T1000 (cell line): ENCODE data around the gene CES1.
"Not testable (repeated sequence)": the region's sequence is repeated elsewhere in the genome, so short reads cannot be mapped to it uniquely, and the experiment has no call there.

Source experiments
- DNase-seq: peaks from one replicate; lab custom pipeline; 2025; ENCODE audit warnings: mixed read lengths; lab: John Stamatoyannopoulos, UW

CES1 gene

DNA sequence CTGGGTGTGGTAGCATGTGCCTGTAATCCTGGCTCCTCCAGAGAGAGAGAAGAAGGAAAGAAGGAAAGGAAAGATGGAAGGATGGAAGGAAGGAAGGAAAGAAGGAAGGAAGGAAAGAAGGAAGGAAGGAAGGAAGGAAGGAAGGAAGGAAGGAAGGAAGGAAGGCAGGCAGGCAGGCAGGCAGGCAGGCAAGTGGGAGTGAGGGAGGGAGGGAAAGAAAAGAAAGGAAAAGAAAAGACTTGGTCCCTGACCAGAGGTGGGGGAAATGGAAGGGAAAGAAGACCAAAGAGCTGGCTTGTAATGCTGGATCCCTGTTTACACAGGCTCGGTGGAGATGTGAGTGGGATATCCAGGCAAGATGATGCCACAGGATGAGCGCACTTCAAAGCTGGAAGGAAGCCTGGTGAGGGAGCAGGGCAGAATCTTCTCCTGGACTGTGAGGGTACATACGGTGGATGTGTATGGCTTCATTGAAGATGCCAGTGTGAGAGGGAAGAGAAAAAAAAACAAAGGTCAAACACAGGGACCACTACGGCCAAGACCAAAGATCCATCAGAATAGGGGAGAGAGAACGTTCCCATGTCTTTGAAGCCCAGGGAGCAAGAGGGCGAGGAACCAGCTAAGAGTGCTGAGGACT, 2.1 kb downstream of the CES1 start:
- no peak for DNase-seq

DNA sequence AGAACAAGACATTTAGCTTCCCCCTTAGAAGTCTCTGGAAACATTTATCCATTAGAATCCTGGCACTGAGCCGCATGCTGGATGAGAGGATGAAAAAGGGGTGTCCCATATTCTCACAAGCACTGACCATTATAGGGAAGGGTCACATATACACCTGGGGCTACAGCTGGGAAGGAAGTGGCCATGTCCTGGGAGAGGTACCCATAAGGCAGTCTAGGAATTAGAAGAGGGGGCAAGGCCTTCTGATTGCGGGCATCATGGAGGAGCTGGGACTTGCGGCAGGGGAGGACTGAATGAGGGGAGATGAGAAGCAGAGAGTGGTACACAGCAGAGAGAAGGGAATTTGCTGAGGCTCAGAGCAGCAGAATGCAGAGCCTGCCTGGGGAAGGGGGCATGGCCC, 3.7 kb downstream of the CES1 start:
- DNase-seq, result not testable (repeated sequence)

GRCh38 chr16:55828680-55829079, 4.2 kb downstream of the CES1 start:
- DNase-seq, result no peak

GRCh38 chr16:55825115-55825728, 7.7 kb downstream of the CES1 start:
- no peak for DNase-seq

GRCh38 chr16:55824473-55825000, 8.4 kb downstream of the CES1 start:
- no peak for DNase-seq

- no peak for DNase-seq
Measured at GRCh38 chr16:55822280-55822810, 10.6 kb downstream of the CES1 start.

GRCh38 chr16:55821210-55821609, 11.7 kb downstream of the CES1 start:
- DNase-seq, result no peak

- DNase-seq, result no peak
Measured at GRCh38 chr16:55820615-55821014, 12.3 kb downstream of the CES1 start.

GRCh38 chr16:55817236-55817912, 15.5 kb downstream of the CES1 start:
- no peak for DNase-seq

- DNase-seq, result not testable (repeated sequence)
Measured at GRCh38 chr16:55816222-55816621, 16.7 kb downstream of the CES1 start.

GRCh38 chr16:55815320-55815719, 17.6 kb downstream of the CES1 start:
- DNase-seq, result no peak

DNA sequence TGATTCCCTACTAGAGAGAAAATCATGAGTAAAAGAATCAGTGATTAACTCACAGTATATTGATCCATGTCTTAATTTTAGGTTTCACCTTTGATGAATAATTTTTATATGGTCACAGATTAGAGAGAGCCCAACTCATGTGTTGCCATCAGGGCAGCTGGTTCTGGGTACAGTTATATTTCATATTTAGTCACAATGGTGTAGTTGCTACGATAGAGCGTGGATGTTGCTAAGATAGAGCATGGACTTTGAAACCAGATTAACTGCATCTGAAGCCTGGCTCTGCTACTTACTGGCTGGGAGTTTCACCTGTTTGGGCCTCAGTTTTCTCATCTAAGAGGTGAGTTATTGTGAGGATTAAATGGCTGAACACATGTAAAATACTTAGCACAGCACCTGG, 18.7 kb downstream of the CES1 start:
- not testable (repeated sequence) for DNase-seq

DNA sequence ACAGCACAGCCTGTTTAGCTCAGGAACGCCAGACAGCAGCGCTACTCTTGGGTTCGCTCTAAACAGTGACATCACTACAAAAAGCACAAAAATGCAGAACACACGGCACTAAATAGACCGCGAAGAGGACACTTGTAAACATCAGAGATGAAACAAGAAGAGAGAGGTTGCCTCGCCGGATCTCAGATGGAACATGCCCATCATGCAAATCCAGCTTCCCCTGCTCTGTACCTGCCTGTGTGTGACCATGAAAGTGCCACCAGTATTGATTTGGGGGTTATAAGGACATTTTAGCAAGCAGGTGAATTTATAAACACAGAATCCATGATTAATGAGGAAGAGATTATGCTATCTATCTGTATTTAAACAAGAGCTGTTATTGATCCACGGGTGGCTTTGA, 19.2 kb downstream of the CES1 start:
- DNase-seq, result not testable (repeated sequence)

DNA sequence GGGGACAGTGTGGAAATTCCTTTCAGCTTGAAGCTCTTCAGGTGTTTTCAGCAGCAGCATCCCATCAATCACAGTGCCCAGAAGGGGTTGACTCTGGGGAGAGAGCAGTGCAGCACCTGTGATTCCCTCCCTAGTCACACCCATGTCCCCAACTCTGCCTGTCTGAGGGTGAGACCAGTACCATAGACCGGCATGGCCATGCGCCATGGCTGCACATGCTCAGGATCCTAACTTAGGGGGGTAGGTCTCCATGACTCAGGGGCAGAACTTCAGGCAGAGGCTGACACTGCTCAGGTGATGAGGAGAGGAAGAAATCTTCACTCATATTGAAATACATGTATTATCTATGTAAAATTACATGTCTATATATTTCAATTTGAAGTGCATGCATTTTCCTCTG, 19.9 kb downstream of the CES1 start:
- no peak for DNase-seq

DNA sequence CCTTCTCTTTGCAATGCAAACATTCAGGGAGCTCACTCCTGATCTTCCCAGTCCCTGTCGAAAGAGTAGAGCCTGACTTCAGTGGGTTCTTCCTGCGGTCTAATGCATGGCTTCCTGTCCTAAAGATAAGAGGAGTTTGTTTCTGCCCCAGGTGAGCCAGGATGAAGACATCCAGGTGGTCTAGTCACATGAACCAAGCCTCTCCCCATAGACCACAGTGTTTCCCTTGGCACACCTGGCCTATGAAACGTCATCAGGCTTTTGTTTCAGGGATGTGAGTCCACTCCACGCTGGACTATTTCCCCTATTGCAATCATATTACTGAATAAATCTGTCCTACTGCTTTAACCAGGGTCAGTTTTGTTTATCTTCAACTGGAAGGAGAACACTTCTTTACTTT, 21.1 kb downstream of the CES1 start:
- DNase-seq, result no peak

GRCh38 chr16:55810451-55810961, 22.4 kb downstream of the CES1 start:
- no peak for DNase-seq

DNA sequence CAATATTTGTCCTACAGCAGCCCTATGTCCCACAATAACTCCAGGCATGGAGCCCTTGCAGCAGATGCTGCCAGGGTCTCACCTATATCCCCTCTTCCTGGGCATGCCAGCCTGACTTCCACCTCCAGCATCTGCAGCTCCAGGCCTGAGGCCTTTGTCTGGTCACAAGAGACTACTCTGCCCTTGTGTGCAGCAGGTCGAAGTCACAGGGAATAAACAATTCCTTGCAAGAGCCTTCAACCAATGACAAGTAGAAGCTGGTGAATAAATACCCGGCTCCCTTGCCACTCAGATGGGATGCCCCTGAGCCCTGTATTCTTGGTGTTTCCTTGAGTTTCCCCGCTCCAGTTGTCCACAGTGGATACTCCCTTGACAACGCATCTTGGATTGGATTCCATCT, 23.0 kb downstream of the CES1 start:
- DNase-seq, result no peak

DNA sequence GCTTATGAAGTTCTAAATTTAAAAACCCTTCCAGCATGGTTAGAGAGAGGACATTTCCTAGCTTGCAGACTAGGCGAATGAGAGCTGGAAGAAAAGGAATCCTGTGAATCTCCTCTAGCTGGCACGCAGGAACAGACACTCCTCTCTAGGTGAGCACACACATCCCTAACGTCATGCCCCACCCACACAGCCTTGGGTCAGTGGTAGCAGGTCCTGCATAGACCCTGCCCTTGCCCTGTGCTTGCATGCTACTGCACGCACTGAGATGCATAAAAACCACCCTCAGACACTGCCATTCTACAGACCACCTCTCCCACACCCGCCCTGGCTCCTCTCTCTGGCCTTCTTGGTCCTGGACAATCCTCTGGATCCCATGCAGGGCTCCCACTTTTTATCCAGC, 23.5 kb downstream of the CES1 start:
- DNase-seq, result no peak

DNA sequence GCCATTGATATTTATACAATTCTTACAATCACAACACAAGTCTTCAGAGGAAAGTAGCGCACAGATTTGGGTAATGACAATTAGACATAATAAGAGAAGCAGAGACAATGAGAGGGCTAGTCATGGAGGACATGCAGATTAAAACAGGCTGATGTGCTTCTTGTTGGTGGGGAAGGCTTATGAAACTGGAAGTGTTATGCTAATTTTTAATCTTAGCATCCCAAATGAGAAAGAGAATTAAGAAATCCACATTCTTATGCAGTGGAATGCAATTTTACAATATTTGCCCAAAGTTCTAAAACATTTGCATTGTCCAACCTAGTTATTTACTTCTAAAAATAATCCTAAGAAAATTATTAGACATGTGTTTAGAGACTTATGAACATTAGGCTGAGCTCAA, 24.6 kb downstream of the CES1 start:
- DNase-seq, result not testable (repeated sequence)

DNA sequence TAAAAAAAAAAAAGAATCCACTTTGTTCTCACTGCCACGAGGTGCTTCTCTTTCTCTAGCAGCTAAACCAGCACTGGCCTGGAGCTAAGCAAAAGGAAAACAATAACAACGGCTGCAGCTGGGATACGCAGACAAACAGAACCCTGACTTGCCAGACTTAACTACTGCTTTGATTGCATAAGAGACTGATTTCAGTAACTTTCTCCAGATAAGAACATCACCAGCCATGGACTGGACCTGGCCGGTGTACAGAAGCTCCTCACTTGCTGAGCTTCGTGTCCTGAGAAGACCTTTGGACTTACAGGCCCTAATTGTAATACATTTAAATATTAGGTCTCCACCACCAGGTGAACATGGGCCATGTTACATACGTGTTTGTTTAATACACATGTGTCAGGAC, 27.8 kb downstream of the CES1 start:
- DNase-seq, result not testable (repeated sequence)

DNA sequence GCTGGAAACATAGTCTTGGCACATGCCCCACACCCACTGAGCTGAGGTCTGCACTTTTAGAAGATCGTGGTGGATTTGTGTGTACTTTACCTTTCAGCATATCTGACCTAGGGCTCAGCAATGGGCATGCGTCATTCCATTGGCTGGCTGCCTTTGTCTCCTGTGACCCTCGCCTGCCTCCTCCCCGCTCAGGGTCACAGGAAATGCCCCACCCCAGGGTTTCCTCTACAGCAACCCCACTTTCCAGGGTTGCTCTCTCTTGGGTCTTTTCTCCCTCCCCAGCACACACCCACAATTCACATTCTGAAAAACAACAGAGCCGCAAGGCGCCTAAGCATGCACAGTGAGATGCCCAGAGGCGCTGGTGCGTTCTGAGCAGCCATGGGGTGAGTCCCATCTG, 29.2 kb downstream of the CES1 start:
- DNase-seq, result not testable (repeated sequence)

- DNase-seq, result not testable (repeated sequence)
Measured at GRCh38 chr16:55792934-55793374, 39.9 kb downstream of the CES1 start.

GRCh38 chr16:55791512-55791911, 41.4 kb downstream of the CES1 start:
- not testable (repeated sequence) for DNase-seq
